Measurements from ENCODE around the gene WDR5. TPM values are rescaled to one million over a fixed set of nuclear protein-coding genes. Genes with fewer than 3 reads are reported as not detected.

The WDR5 gene
- polyA plus RNA-seq, 4 donors: 35.9 to 42.1 (median 39.2) TPM

GRCh38 chr9:134131471-134132207, 4.2 kb upstream of the WDR5 start:
- no peak for DNase-seq (ENCODE audit: low read depth in 4 of 4, low spot score in 2 of 4)

GRCh38 chr9:134132208-134132870, 3.5 kb upstream of the WDR5 start:
- no peak for DNase-seq (ENCODE audit: low read depth in 4 of 4, low spot score in 2 of 4)

- DNase-seq (ENCODE audit: low read depth in 4 of 4, low spot score in 2 of 4): no peak
These were observed 936 bp upstream of the WDR5 start for GRCh38 chr9:134134949-134135342.

- DNase-seq (ENCODE audit: low read depth in 4 of 4, low spot score in 2 of 4): no peak
These were observed 475 bp downstream of the WDR5 start for GRCh38 chr9:134136118-134136995.

GRCh38 chr9:134136996-134137299, 1.1 kb downstream of the WDR5 start:
- DNase-seq (ENCODE audit: low read depth in 4 of 4, low spot score in 2 of 4): no peak

GRCh38 chr9:134138292-134138691, 2.4 kb downstream of the WDR5 start:
- no peak for DNase-seq (ENCODE audit: low read depth in 4 of 4, low spot score in 2 of 4)

GRCh38 chr9:134139081-134139480, 3.2 kb downstream of the WDR5 start:
- DNase-seq (ENCODE audit: low read depth in 4 of 4, low spot score in 2 of 4): no peak

GRCh38 chr9:134141906-134142305, 6.0 kb downstream of the WDR5 start:
- no peak for DNase-seq (ENCODE audit: low read depth in 4 of 4, low spot score in 2 of 4)

GRCh38 chr9:134144801-134145200, 8.9 kb downstream of the WDR5 start:
- DNase-seq (ENCODE audit: low read depth in 4 of 4, low spot score in 2 of 4): no peak

GRCh38 chr9:134145262-134145661, 9.4 kb downstream of the WDR5 start:
- DNase-seq (ENCODE audit: low read depth in 4 of 4, low spot score in 2 of 4): no peak

- DNase-seq (ENCODE audit: low read depth in 4 of 4, low spot score in 2 of 4): no peak
These were observed 11.1 kb downstream of the WDR5 start for GRCh38 chr9:134146774-134147493.

- DNase-seq (ENCODE audit: low read depth in 4 of 4, low spot score in 2 of 4): no peak
These were observed 13.5 kb downstream of the WDR5 start for GRCh38 chr9:134149380-134149779.

GRCh38 chr9:134150557-134151214, 14.8 kb downstream of the WDR5 start:
- no peak for DNase-seq (ENCODE audit: low read depth in 4 of 4, low spot score in 2 of 4)

GRCh38 chr9:134152022-134152448, 16.2 kb downstream of the WDR5 start:
- no peak for DNase-seq (ENCODE audit: low read depth in 4 of 4, low spot score in 2 of 4)

- no peak for DNase-seq (ENCODE audit: low read depth in 4 of 4, low spot score in 2 of 4)
These were observed 16.6 kb downstream of the WDR5 start for GRCh38 chr9:134152488-134152887.

GRCh38 chr9:134153450-134153849, 17.6 kb downstream of the WDR5 start:
- DNase-seq (ENCODE audit: low read depth in 4 of 4, low spot score in 2 of 4): no peak

- no peak for DNase-seq (ENCODE audit: low read depth in 4 of 4, low spot score in 2 of 4)
These were observed 18.4 kb downstream of the WDR5 start for GRCh38 chr9:134154262-134154701.

GRCh38 chr9:134155812-134156377, 20.0 kb downstream of the WDR5 start:
- no peak for DNase-seq (ENCODE audit: low read depth in 4 of 4, low spot score in 2 of 4)

GRCh38 chr9:134156564-134157377, 20.9 kb downstream of the WDR5 start:
- no peak for DNase-seq (ENCODE audit: low read depth in 4 of 4, low spot score in 2 of 4)
